Stimulated activated CD4-positive, alpha-beta T cell treated with anti-CD3 and anti-CD28 coated beads, Interleukin-12 subunit alpha, Interleukin-12 subunit beta, amount 100 ng/mL, for 48 hours (primary cell): ENCODE results near the gene ZMYND11.
A peak's percentile ranks its signal among the peaks of the same experiment; 100 is the strongest.

Source experiments
- DNase-seq, 3 donors: peaks; one replicate each; pipeline ENCODE4 v3.0.0-alpha.2; 2020; ENCODE audit warnings: low read depth in 2 of 3, low spot score in 1 of 3

Gene ZMYND11

DNA sequence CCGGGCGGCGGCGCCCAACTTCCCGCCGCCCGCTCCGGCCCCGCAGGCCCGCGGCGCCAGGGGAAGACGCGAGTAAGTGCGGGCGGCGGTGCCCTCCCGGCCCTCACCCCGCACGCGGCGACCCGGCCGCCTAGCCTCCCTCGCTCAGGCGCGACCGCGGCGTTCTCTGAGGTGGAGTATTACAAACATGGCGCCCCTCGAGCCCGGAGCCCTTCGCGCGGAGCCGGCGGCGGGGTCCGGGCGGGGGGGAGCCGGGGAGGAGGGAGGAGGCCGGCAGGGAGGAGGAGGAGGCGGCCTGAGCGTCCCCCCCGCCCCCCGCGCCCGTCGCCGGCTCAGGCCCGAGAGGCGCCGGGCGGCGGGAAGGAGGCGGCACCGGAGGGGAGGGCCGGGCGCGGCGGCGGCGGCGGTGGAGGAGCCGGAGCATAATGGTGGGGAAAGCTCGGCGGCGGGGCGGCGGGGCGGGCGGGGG, at the start of gene ZMYND11:
Gene ZMYND11, plus strand, starts transcription at position 324 of the 469 bp plus-strand sequence. CDS start 44,558 bp downstream, outside the sequence.
- peak in 1 of 3 donors; percentile 51 for DNase-seq

DNA sequence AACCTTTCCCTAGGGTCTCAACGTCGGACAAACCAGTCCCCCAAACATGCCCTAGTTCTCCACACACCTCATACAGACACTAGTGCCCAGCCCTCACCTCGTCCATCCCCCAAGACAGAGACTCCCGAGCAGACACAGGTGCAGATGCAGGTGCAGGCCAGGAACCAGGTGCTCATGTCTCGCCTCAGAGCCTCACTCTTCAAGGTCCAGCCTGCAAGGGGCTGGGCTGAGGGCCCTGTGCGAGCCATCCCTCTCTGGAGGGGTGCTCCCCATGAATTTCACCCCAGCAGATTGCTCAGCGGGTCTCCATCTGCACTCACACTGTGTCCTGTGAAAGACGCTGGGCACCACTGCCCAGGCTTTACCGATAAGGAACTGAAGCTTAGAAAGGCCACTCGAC, 49.2 kb upstream of the ZMYND11 start:
- DNase-seq, result no peak

- DNase-seq, result no peak
Measured at GRCh38 chr10:87177-88080, 47.8 kb upstream of the ZMYND11 start.

DNA sequence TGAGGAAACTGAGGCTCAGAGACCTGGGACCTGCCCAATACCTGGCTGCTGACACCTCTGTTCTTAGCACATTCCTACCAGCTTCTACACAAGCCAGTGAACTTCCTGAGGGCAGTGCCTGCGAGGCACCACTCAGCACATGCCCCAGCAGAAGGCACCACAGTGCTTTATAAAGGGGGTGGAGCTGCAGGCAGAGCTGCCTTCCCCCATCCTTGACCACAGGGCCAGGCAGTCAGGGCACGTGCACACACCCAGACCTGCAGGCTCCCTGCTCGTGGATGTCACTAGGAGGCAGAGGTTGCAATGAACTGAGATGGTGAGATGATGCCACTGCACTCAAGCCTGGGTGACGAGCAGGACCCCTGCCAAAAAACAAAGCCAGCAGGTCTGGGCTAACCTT, 47.0 kb upstream of the ZMYND11 start:
- no peak for DNase-seq

DNA sequence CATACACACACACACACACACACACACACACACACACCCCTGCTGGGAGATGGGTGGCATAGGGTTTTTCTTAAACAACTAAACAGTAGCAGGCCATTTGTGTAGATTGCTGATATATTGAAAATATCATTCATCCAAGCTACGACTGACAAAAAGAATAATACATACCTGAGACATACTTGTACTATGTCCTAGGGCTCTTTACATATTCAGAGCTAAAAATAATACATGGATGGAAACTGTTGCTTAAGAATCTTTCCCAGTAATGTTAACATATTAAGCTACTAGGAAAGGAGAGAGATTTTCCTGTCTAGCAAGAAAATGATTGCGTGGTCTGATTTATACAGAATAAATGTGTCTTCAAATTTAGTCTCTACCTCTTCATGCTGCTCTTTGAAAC, 46.0 kb upstream of the ZMYND11 start:
- no peak for DNase-seq

DNA sequence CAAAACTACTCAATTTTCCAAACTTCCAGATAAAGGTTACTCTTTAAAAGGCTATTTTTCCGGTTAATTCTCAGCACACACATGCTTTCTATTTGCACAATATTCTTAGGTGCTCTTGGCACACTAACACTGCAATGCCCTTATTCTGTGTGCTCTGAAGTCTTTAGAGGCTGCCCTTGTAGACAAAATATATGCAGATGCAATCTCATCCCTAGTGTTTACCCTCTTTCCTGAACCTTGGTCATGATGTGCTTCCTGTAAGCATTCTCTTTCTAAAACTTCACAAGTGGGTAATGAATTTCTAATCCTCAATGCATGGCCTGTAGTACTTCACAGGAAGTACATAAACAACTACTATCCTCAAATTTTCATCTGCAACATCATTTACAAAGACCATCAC, 45.1 kb upstream of the ZMYND11 start:
- DNase-seq, result no peak

DNA sequence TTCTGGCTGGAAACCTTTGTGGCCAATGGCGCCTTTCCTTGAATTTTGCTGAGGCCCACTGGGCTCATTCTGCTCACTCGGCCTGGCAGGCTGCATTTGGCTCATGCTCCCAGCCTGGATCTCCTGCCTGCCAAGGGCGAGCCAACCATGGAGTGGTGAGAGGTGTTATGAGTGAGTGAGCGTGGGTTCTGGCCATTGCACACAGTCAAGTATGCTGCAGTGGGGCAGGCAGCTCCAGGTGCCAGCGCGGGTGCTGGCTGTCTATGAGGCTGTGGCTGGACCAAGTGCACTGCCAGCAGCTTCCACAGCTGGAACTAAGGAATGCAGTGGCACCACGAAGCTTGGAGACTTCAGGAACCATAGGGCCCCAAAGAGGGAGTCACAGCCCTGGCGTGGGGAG, 43.9 kb upstream of the ZMYND11 start:
- DNase-seq, result no peak

GRCh38 chr10:92153-92552, 43.1 kb upstream of the ZMYND11 start:
- no peak for DNase-seq

DNA sequence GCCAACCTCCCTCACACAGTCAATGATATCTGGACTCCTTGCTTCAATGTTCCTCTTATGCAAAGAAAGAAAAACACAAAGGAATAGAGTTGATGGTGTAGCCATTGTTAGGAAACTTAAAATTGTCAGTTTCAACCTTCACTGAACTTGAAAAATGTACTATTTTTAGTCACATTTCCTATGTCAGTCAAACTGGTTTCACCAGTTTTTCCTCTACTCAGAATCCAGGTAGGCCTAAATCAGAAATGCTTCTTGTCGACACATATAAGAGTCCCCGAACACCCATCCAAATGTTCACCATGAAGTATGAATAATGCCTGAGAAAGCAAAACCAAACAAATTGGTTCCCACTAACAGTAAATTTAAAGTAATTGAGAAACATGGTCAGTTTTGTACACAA, 42.4 kb upstream of the ZMYND11 start:
- no peak for DNase-seq

- no peak for DNase-seq
Measured at GRCh38 chr10:94613-95012, 40.6 kb upstream of the ZMYND11 start.

GRCh38 chr10:95356-96115, 39.7 kb upstream of the ZMYND11 start:
- DNase-seq, result no peak

DNA sequence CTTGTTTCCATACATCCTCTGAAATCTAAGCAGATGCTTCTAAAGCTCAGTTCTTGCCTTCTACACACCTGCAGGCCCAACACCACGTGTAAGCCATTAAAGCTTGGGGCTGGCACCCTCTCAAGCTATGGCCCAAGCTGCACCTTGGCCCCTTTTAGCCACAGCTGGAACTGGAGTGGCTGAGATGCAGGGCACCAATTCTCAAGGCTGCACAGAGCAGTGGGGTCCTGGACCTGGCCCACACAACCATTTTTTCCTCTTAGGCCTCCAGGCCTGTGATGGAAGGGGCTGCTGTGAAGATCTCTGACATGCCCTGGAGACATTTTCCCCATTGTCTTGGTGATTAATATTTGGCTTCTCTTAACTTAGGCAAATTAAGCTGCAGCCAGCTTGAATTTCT, 38.8 kb upstream of the ZMYND11 start:
- DNase-seq, result no peak

DNA sequence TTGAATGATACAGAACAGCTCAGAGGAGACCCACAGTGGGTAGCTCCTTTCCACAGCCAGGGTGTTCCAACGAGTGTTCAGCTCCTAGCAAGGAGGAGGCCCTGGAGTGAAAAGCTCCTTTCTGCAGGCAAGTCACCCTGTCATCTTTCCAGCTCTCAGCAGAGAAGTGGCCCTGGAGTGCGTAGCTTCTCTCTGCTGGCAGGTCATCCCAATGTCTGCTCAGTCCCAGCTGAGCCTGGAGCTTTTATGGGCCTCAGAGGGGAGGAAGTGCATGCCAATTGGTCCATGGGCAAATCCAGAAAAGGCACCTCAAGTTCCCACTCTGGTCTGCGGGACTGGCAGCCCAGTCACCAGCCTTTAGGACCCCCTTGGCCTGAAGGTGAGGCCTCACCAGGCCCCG, 30.8 kb upstream of the ZMYND11 start:
- DNase-seq, result no peak

GRCh38 chr10:104862-105565, 30.2 kb upstream of the ZMYND11 start:
- DNase-seq, result no peak

DNA sequence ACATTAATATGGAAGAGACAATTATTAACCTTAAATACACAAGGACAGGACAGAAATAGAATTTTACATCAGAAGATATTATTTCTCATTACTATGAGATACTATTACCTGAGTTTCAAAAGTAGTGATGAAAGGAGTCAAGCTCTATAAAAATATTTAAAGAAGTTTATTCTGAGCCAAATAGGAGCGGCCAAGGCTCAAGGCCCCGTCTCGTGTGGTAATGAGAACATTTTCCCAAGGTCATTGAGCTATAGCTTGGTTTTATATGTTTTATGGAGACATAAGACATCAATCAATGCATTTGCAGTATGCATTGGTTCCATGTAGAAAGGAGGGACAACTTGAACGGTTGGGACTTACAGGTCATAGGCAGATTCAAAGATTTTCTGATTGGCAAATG, 29.4 kb upstream of the ZMYND11 start:
- DNase-seq, result no peak

DNA sequence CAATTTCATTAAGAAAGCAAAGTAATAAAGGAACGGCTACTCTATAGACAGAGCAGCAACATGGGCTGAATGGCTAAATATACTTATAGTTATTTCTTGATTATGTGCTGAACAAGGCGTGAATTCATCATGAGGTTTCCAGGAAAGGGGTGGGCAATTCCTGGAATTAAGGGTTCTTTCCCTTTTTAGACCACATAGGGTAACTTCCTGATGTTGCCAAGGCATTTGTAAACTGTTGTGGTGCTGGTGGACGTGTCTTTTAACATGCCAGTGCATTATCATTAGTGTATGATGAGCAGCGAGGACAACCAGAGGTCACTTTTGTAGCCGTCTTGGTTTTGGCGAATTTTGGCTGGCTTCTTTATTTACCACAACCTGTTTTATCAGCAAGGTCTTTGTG, 28.5 kb upstream of the ZMYND11 start:
- no peak for DNase-seq

- no peak for DNase-seq
Measured at GRCh38 chr10:112246-112645, 23.0 kb upstream of the ZMYND11 start.

DNA sequence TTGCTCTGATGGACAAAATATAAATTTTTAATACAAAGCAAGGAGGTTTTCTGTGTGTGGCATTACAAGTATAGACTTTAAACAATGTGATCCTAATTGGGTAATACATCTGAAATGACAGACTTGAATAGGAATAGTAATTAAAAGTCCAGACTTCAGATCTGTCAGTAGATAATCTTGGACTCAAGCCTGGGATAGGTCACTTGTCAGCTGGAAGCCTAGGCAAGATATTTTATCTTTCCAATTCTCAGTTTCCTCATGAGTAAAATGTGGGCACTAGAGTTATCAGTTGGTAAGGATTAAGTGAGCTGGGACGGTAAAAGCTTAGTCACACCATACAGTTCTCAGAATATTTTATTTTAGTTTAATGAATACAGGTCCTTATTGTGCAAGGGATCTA, 10.4 kb upstream of the ZMYND11 start:
- no peak for DNase-seq

GRCh38 chr10:127612-128432, 7.4 kb upstream of the ZMYND11 start:
- no peak for DNase-seq

- DNase-seq, result no peak
Measured at GRCh38 chr10:129810-130209, 5.4 kb upstream of the ZMYND11 start.
